ENCODE results near the gene DCTN5.

The DCTN5 gene

DNA sequence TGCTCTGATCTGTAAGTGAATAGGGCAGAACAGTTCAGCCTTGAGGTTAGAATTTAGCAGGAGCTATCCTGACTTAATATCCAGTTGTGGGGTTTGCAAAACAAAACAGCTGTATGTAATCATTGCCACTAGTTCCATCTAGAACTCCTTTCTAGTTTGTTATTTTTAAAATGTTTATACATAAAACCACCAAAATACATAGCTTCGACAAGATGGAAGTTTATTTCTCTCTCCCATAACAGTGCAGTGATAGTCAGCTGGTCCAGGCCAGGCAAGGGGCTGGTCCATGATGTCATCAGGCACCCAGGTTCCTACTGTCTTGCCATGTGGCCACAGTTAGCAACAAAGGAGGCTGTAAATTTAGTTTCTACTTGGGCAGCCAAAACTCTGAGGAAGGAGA lies 27.0 kb downstream of the DCTN5 start:
- ATAC-seq (ENCODE audit: insufficient read depth, low read depth) (no peak), DNase-seq (no peak)
- Histone ChIP-seq H3K27me3 (ENCODE audit: insufficient read depth, low read length, poor library complexity) (no peaks in the 10 kb centered on the region), H3K79me2 (ENCODE audit: insufficient read depth, low read length) (no peaks in the 10 kb centered on the region), H3K27ac (ENCODE audit: low read length) (no peak overlapping the region), H3K9me3 (ENCODE audit: insufficient read depth, low read length, severe bottlenecking) (no peaks in the 10 kb centered on the region), H4K20me1 (ENCODE audit: insufficient read depth, low read length) (0 out of 2 replicates have a peak, but pooled peaks cover 4% of the 10 kb centered on the region), H2AFZ (ENCODE audit: low read depth, low read length) (no peak overlapping the region), H3K4me2 (ENCODE audit: insufficient read depth, low read length) (no peak overlapping the region), H3K4me3 (ENCODE audit: low read depth in 1 of 2, low read length in 2 of 2) (no peak overlapping the region), H3K36me3 (ENCODE audit: insufficient read depth, low read length) (peaks cover 91% of the 10 kb centered on the region), H3K4me1 (ENCODE audit: insufficient read depth, low read length) (no peaks in the 10 kb centered on the region), H3K9ac (ENCODE audit: low read depth, low read length) (no peak overlapping the region)
- no peak for TF ChIP-seq EZH2 (IDR thresholded peaks at IDR 0.05; ENCODE audit: borderline replicate concordance, low read depth, low read length, severe bottlenecking)

DNA sequence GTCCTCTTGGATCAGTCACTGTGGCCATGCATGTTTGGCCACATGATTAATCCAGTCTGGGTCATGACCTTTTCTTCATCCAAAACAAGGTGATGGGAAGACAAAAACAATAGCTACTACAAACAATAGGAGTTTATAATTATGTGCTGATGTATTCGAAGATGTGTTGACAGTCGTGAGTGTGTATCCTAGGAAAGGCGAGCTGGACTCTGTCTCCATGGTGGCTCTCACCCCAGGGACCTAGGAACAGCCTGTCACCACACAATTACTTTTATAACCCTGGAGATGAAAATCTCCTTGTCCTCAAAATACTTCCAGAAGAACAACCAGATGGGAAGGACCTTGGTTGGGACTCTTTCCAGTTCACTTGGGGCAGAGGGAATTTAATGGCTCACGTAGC lies 27.6 kb downstream of the DCTN5 start:
- H3K9ac ChIP-seq (ENCODE audit: low read depth, low read length), result no peak overlapping the region
- TF ChIP-seq, protein P1, sequence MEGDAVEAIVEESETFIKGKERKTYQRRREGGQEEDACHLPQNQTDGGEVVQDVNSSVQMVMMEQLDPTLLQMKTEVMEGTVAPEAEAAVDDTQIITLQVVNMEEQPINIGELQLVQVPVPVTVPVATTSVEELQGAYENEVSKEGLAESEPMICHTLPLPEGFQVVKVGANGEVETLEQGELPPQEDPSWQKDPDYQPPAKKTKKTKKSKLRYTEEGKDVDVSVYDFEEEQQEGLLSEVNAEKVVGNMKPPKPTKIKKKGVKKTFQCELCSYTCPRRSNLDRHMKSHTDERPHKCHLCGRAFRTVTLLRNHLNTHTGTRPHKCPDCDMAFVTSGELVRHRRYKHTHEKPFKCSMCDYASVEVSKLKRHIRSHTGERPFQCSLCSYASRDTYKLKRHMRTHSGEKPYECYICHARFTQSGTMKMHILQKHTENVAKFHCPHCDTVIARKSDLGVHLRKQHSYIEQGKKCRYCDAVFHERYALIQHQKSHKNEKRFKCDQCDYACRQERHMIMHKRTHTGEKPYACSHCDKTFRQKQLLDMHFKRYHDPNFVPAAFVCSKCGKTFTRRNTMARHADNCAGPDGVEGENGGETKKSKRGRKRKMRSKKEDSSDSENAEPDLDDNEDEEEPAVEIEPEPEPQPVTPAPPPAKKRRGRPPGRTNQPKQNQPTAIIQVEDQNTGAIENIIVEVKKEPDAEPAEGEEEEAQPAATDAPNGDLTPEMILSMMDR (IDR thresholded peaks at IDR 0.05; ENCODE audit: borderline replicate concordance, extremely low read depth, low read length, poor library complexity, severe bottlenecking), result no peak
- no peak for TF ChIP-seq EZH2 (IDR thresholded peaks at IDR 0.05; ENCODE audit: borderline replicate concordance, low read depth, low read length, severe bottlenecking)
- DNase-seq (no peak), ATAC-seq (ENCODE audit: insufficient read depth, low read depth) (no peak)
- 0 out of 2 replicates have a peak, but pooled peaks cover 4% of the 10 kb centered on the region for H4K20me1 ChIP-seq (ENCODE audit: insufficient read depth, low read length)
- H3K4me2 ChIP-seq (ENCODE audit: insufficient read depth, low read length), result no peak overlapping the region
- no peak overlapping the region for H3K4me3 ChIP-seq (ENCODE audit: low read depth in 1 of 2, low read length in 2 of 2)
- H2AFZ ChIP-seq (ENCODE audit: low read depth, low read length), result no peak overlapping the region
- no peak overlapping the region for H3K27ac ChIP-seq (ENCODE audit: low read length)
- no peaks in the 10 kb centered on the region for H3K4me1 ChIP-seq (ENCODE audit: insufficient read depth, low read length)
- no peaks in the 10 kb centered on the region for H3K9me3 ChIP-seq (ENCODE audit: insufficient read depth, low read length, severe bottlenecking)
- H3K36me3 ChIP-seq (ENCODE audit: insufficient read depth, low read length), result peaks cover 87% of the 10 kb centered on the region
- H3K79me2 ChIP-seq (ENCODE audit: insufficient read depth, low read length), result no peaks in the 10 kb centered on the region
- H3K27me3 ChIP-seq (ENCODE audit: insufficient read depth, low read length, poor library complexity), result no peaks in the 10 kb centered on the region

DNA sequence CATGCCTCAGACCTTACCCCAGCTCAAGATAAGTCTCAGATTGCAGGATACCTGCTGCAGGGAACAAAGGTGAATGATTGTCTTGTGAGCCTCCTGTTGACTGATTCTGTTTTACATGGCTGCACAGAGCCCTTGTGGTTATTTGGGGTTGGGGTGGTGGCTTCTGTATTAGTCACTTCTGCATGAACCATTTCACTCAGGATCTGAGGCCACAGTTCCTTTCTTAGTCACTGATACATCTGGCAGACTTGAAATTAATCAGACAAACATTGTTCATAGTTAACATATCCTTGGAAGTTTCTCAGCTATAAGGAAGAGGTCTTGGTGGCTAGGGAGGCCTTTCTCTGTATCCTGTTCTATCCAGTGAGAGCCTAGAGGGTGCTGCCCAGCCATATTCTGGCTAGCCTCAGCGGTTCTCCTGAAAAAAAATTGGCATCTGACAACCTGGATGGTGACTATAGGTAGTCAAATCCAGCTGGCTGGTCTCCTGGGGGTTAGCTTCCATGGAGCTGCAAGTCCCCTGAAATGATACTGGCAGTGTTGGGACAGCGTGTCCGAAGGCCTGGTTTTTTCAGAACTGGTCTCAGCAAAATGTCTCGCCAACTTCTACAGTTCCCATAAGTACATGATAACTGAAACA lies 29.0 kb downstream of the DCTN5 start:
- Histone ChIP-seq H3K79me2 (ENCODE audit: insufficient read depth, low read length) (no peaks in the 10 kb centered on the region), H4K20me1 (ENCODE audit: insufficient read depth, low read length) (0 out of 2 replicates have a peak, but pooled peaks cover 4% of the 10 kb centered on the region), H2AFZ (ENCODE audit: low read depth, low read length) (no peak overlapping the region), H3K27me3 (ENCODE audit: insufficient read depth, low read length, poor library complexity) (no peaks in the 10 kb centered on the region), H3K4me3 (ENCODE audit: low read depth in 1 of 2, low read length in 2 of 2) (no peak overlapping the region), H3K4me1 (ENCODE audit: insufficient read depth, low read length) (no peaks in the 10 kb centered on the region), H3K4me2 (ENCODE audit: insufficient read depth, low read length) (no peak overlapping the region), H3K9ac (ENCODE audit: low read depth, low read length) (no peak overlapping the region), H3K27ac (ENCODE audit: low read length) (no peak overlapping the region), H3K36me3 (ENCODE audit: insufficient read depth, low read length) (peaks cover 77% of the 10 kb centered on the region), H3K9me3 (ENCODE audit: insufficient read depth, low read length, severe bottlenecking) (no peaks in the 10 kb centered on the region)
- ATAC-seq (ENCODE audit: insufficient read depth, low read depth) (no peak), DNase-seq (no peak)
- TF ChIP-seq EZH2 (IDR thresholded peaks at IDR 0.05; ENCODE audit: borderline replicate concordance, low read depth, low read length, severe bottlenecking), result no peak
- TF ChIP-seq, protein P1 (IDR thresholded peaks at IDR 0.05; ENCODE audit: borderline replicate concordance, extremely low read depth, low read length, poor library complexity, severe bottlenecking), result no peak

DNA sequence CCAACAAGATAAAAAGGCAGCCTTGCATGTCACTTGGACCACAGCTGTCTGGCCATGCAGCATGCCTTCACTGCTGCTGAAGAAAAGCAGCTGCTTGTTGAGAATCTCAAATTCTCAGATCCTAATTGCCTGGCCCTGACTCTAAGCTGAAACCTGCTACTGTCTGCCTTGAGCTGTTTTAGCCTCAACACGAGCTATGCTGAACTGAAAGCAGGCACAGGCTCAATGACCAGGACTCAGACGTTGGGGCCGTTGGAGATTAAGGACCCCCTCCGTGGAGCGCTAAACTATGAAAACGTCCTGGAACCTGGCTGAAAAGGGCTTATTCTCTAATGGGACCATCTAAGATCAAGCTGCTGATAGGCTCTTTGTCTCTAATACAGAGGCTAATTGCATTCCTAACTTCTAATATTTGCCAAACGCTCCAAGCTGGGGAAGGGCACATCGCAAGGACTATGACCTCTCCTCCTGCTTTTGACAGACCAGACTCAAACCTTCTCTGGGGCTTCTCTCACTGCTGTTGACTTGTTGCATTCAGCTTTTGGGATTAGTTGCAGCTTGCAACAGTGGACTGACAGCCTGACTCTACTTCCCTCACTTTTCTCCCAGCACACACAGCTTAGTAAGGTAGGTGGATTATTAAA lies 32.8 kb downstream of the DCTN5 start:
- peaks cover 41% of the 10 kb centered on the region for H3K36me3 ChIP-seq (ENCODE audit: insufficient read depth, low read length)
- peaks cover 11% of the 10 kb centered on the region for H3K79me2 ChIP-seq (ENCODE audit: insufficient read depth, low read length)
- ATAC-seq (ENCODE audit: insufficient read depth, low read depth), result no peak
- peaks cover 11% of the 10 kb centered on the region for H3K4me1 ChIP-seq (ENCODE audit: insufficient read depth, low read length)
- H3K9me3 ChIP-seq (ENCODE audit: insufficient read depth, low read length, severe bottlenecking), result no peaks in the 10 kb centered on the region
- no peak overlapping the region for H3K27ac ChIP-seq (ENCODE audit: low read length)
- no peak for DNase-seq
- H3K4me3 ChIP-seq (ENCODE audit: low read depth in 1 of 2, low read length in 2 of 2), result no peak overlapping the region
- no peak overlapping the region for H3K4me2 ChIP-seq (ENCODE audit: insufficient read depth, low read length)
- no peaks in the 10 kb centered on the region for H3K27me3 ChIP-seq (ENCODE audit: insufficient read depth, low read length, poor library complexity)
- no peak overlapping the region for H2AFZ ChIP-seq (ENCODE audit: low read depth, low read length)
- 0 out of 2 replicates have a peak, but pooled peaks cover 4% of the 10 kb centered on the region for H4K20me1 ChIP-seq (ENCODE audit: insufficient read depth, low read length)
- no peak for TF ChIP-seq EZH2 (IDR thresholded peaks at IDR 0.05; ENCODE audit: borderline replicate concordance, low read depth, low read length, severe bottlenecking)
- no peak overlapping the region for H3K9ac ChIP-seq (ENCODE audit: low read depth, low read length)

Measured in DND-41 (cell line).